ENCODE results near the gene GFI1B. TPM values are rescaled to one million over a fixed set of nuclear protein-coding genes. Genes with fewer than 3 reads are reported as not detected.

Gene GFI1B
- not detected for total RNA-seq

GRCh38 chr9:132978451-132979131, at the start of gene GFI1B:
Gene GFI1B, plus strand, starts transcription at chr9:132978694. Its CDS starts 7,985 bp downstream, at chr9:132986679.
- ChIA-PET CTCF (interaction anchor here (1.1 kb wide), 1 partner anchor 478 kb away, joined by 7 read pairs; no protein-coding TSS in a partner anchor), POLR2A (no interaction called here)

- CTCF ChIA-PET, result no interaction called here
- POLR2A ChIA-PET, result no interaction called here
Observed at GRCh38 chr9:132931178-132931735, 47.2 kb upstream of the GFI1B start.

- ChIA-PET CTCF (interaction anchor here (0.6 kb wide), 1 partner anchor 12 kb away, joined by 4 read pairs; no protein-coding TSS in a partner anchor), POLR2A (no interaction called here)
Observed at GRCh38 chr9:132935026-132935425, 43.5 kb upstream of the GFI1B start.

- ChIA-PET CTCF (no interaction called here), POLR2A (no interaction called here)
Observed at GRCh38 chr9:132937463-132937901, 41.0 kb upstream of the GFI1B start.

GRCh38 chr9:132939169-132939568, 39.3 kb upstream of the GFI1B start:
- POLR2A ChIA-PET, result no interaction called here
- CTCF ChIA-PET, result no interaction called here

- POLR2A ChIA-PET, result no interaction called here
Observed at GRCh38 chr9:132942541-132943182, 35.8 kb upstream of the GFI1B start.

GRCh38 chr9:132943651-132944293, 34.7 kb upstream of the GFI1B start:
- ChIA-PET CTCF (interaction anchor here (1.0 to 1.2 kb wide), 2 partner anchors 29 to 200 kb away, joined by 3 to 4 read pairs; no protein-coding TSS in a partner anchor), POLR2A (interaction anchor here (0.5 to 1.1 kb wide), 3 partner anchors 48 to 1475 kb away, joined by 3 to 4 read pairs (median 3); no protein-coding TSS in a partner anchor)

More at GRCh38 chr9:132942541-132943182, 35.8 kb upstream of the GFI1B start:
- CTCF ChIA-PET, result interaction anchor here (0.7 to 1.0 kb wide), 2 partner anchors 31 to 76 kb away, joined by 3 to 4 read pairs; no protein-coding TSS in a partner anchor

- POLR2A ChIA-PET, result interaction anchor here (0.6 to 1.1 kb wide), 6 partner anchors 12 to 1475 kb away, joined by 3 to 7 read pairs (median 4); no protein-coding TSS in a partner anchor
- CTCF ChIA-PET, result interaction anchor here (1.2 kb wide), 1 partner anchor 200 kb away, joined by 4 read pairs; no protein-coding TSS in a partner anchor
Observed at GRCh38 chr9:132944294-132945185, 34.0 kb upstream of the GFI1B start, which contains the start of gene TSC1. Gene TSC1, minus strand, starts transcription at chr9:132944616. Its CDS starts 15,744 bp downstream, at chr9:132928872.

- ChIA-PET POLR2A (interaction anchor here (0.6 to 0.9 kb wide), 4 partner anchors 11 to 1212 kb away, joined by 4 to 7 read pairs (median 6); no protein-coding TSS in a partner anchor), CTCF (interaction anchor here (1.2 kb wide), 1 partner anchor 199 kb away, joined by 4 read pairs; no protein-coding TSS in a partner anchor)
Observed at GRCh38 chr9:132945186-132946130, 33.0 kb upstream of the GFI1B start.

- CTCF ChIA-PET, result no interaction called here
Observed at GRCh38 chr9:132946211-132946610, 32.3 kb upstream of the GFI1B start.

GRCh38 chr9:132946631-132947295, 31.7 kb upstream of the GFI1B start:
- POLR2A ChIA-PET, result interaction anchor here (0.6 kb wide), 2 partner anchors 68 to 496 kb away, joined by 7 to 13 read pairs; partner anchors contain the start of gene SPACA9
- CTCF ChIA-PET, result interaction anchor here (0.6 kb wide), 2 partner anchors 11 to 51 kb away, joined by 4 read pairs; no protein-coding TSS in a partner anchor

More at GRCh38 chr9:132946211-132946610, 32.3 kb upstream of the GFI1B start:
- POLR2A ChIA-PET, result interaction anchor here (0.6 kb wide), 1 partner anchor 67 kb away, joined by 7 read pairs; the partner anchor contains the start of gene SPACA9

- ChIA-PET CTCF (no interaction called here), POLR2A (interaction anchor here (0.6 kb wide), 1 partner anchor 597 kb away, joined by 3 read pairs; no protein-coding TSS in a partner anchor)
Observed at GRCh38 chr9:132947756-132948155, 30.7 kb upstream of the GFI1B start.

GRCh38 chr9:132948482-132949050, 29.9 kb upstream of the GFI1B start:
- ChIA-PET POLR2A (interaction anchor here (0.6 kb wide), 1 partner anchor 598 kb away, joined by 3 read pairs; no protein-coding TSS in a partner anchor), CTCF (interaction anchor here (1.1 kb wide), 1 partner anchor 132 kb away, joined by 3 read pairs; no protein-coding TSS in a partner anchor)

- POLR2A ChIA-PET, result no interaction called here
Observed at GRCh38 chr9:132949709-132950108, 28.8 kb upstream of the GFI1B start.

GRCh38 chr9:132955123-132955522, 23.4 kb upstream of the GFI1B start:
- POLR2A ChIA-PET, result no interaction called here
- CTCF ChIA-PET, result no interaction called here

More at GRCh38 chr9:132949709-132950108, 28.8 kb upstream of the GFI1B start:
- CTCF ChIA-PET, result no interaction called here

GRCh38 chr9:132955768-132956167, 22.7 kb upstream of the GFI1B start:
- ChIA-PET POLR2A (no interaction called here), CTCF (no interaction called here)

Measured in activated CD8-positive, alpha-beta memory T cell treated with anti-CD3 and anti-CD28 coated beads for 36 hours (primary cell).